ENCODE results near the gene PRUNE1. TPM values are rescaled to one million over a fixed set of nuclear protein-coding genes. Genes with fewer than 3 reads are reported as not detected.

Gene PRUNE1
- total and polyA plus RNA-seq, 4 donors: 10.5 to 16.8 (median 14.8) TPM

- peak overlapping the region; percentile 58 to 80 for H3K4me3 ChIP-seq (ENCODE audit: low read length in 2 of 2)
- no peaks in the 10 kb centered on the region for H3K9me3 ChIP-seq (ENCODE audit: control insufficient read depth, low read length)
- DNase-seq: peak in 1 of 2 donors; percentile 73
- peak; percentile 2 for ATAC-seq (ENCODE audit: low FRiP score)
- intact Hi-C loops (cut with DNase I): loop anchor here in 1 of 2 donors (5.0 kb wide), 1 partner anchor 51 kb away; the partner anchor contains the start of genes MINDY1 and PRUNE1
- 0 to 1% methylated on average over 10 of the region's 10 CpGs for WGBS, 2 donors
- peaks cover 0 to 4% of the 10 kb centered on the region in 2 donors for H3K4me1 ChIP-seq (ENCODE audit: control insufficient read depth in 1 of 2, insufficient read depth in 2 of 2, low read length in 2 of 2)
- peaks cover 2 to 7% of the 10 kb centered on the region in 2 donors for H3K36me3 ChIP-seq (ENCODE audit: control insufficient read depth in 1 of 2, insufficient read depth in 2 of 2, low read length in 1 of 2)
- no peaks in the 10 kb centered on the region for H3K27me3 ChIP-seq (ENCODE audit: control insufficient read depth in 1 of 2, insufficient read depth in 2 of 2, low read length in 1 of 2)
- H3K27ac ChIP-seq (ENCODE audit: low read depth in 1 of 2, low read length in 2 of 2): peak overlapping the region; percentile 19 to 20
Measured at GRCh38 chr1:151058692-151059091, 50.4 kb downstream of the PRUNE1 start.

- intact Hi-C loops (cut with DNase I): loop anchor here in 1 of 2 donors (5.0 kb wide), 1 partner anchor 52 kb away; the partner anchor contains the start of genes MINDY1 and PRUNE1
- Histone ChIP-seq H3K36me3 (ENCODE audit: control insufficient read depth in 1 of 2, insufficient read depth in 2 of 2, low read length in 1 of 2) (peaks cover 2 to 7% of the 10 kb centered on the region in 2 donors), H3K27me3 (ENCODE audit: control insufficient read depth in 1 of 2, insufficient read depth in 2 of 2, low read length in 1 of 2) (no peaks in the 10 kb centered on the region), H3K4me3 (ENCODE audit: low read length in 2 of 2) (peak within 1 kb of the TSS; percentile 80 to 92), H3K4me1 (ENCODE audit: control insufficient read depth in 1 of 2, insufficient read depth in 2 of 2, low read length in 2 of 2) (peaks cover 0 to 4% of the 10 kb centered on the region in 2 donors), H3K27ac (ENCODE audit: low read depth in 1 of 2, low read length in 2 of 2) (peak within 1 kb of the TSS; percentile 19 to 20), H3K9me3 (ENCODE audit: control insufficient read depth, low read length) (no peaks in the 10 kb centered on the region)
- DNase-seq: peak; percentile 92 to 96
- peak; percentile 96 for ATAC-seq (ENCODE audit: low FRiP score)
- 0 to 1% methylated on average over 47 to 58 of the region's 58 CpGs for WGBS, 2 donors
Measured at GRCh38 chr1:151059109-151060006, 51.1 kb downstream of the PRUNE1 start, which contains the start of gene CDC42SE1. Gene CDC42SE1, minus strand, starts transcription at chr1:151059622. Its CDS starts 3,892 bp downstream, at chr1:151055730.

GRCh38 chr1:151060007-151060656 lies 51.9 kb downstream of the PRUNE1 start, which contains the start of gene MLLT11:
Gene MLLT11, plus strand, starts transcription at chr1:151060397. Its CDS starts 6,828 bp downstream, at chr1:151067225.
- intact Hi-C loops (cut with DNase I): no loop called here
- WGBS, 2 donors: 0 to 1% methylated on average over 15 of the region's 15 CpGs

GRCh38 chr1:151060657-151061421 lies 52.6 kb downstream of the PRUNE1 start:
- DNase-seq (no peak), ATAC-seq (ENCODE audit: low FRiP score) (no peak)
- WGBS, 2 donors: 44 to 50% methylated on average over 4 of the region's 4 CpGs
- intact Hi-C loops (cut with DNase I): no loop called here
- H3K27ac ChIP-seq (ENCODE audit: low read depth in 1 of 2, low read length in 2 of 2): peak overlapping the region in 1 of 2 donors; percentile 5
- H3K4me1 ChIP-seq (ENCODE audit: control insufficient read depth in 1 of 2, insufficient read depth in 2 of 2, low read length in 2 of 2): peaks cover 0 to 4% of the 10 kb centered on the region in 2 donors
- H3K4me3 ChIP-seq (ENCODE audit: low read length in 2 of 2): peak overlapping the region; percentile 80 to 92
- no peaks in the 10 kb centered on the region for H3K27me3 ChIP-seq (ENCODE audit: control insufficient read depth in 1 of 2, insufficient read depth in 2 of 2, low read length in 1 of 2)
- no peaks in the 10 kb centered on the region for H3K9me3 ChIP-seq (ENCODE audit: control insufficient read depth, low read length)
- H3K36me3 ChIP-seq (ENCODE audit: control insufficient read depth in 1 of 2, insufficient read depth in 2 of 2, low read length in 1 of 2): no peaks in the 10 kb centered on the region

More at GRCh38 chr1:151060007-151060656, 51.9 kb downstream of the PRUNE1 start, which contains the start of gene MLLT11:
- peak; percentile 58 for ATAC-seq (ENCODE audit: low FRiP score)
- Histone ChIP-seq H3K9me3 (ENCODE audit: control insufficient read depth, low read length) (no peaks in the 10 kb centered on the region), H3K27me3 (ENCODE audit: control insufficient read depth in 1 of 2, insufficient read depth in 2 of 2, low read length in 1 of 2) (no peaks in the 10 kb centered on the region), H3K27ac (ENCODE audit: low read depth in 1 of 2, low read length in 2 of 2) (peak within 1 kb of the TSS; percentile 10 to 19), H3K36me3 (ENCODE audit: control insufficient read depth in 1 of 2, insufficient read depth in 2 of 2, low read length in 1 of 2) (peaks cover 2 to 6% of the 10 kb centered on the region in 2 donors), H3K4me3 (ENCODE audit: low read length in 2 of 2) (peak within 1 kb of the TSS; percentile 80 to 92), H3K4me1 (ENCODE audit: control insufficient read depth in 1 of 2, insufficient read depth in 2 of 2, low read length in 2 of 2) (peaks cover 0 to 4% of the 10 kb centered on the region in 2 donors)
- peak in 1 of 2 donors; percentile 55 for DNase-seq

GRCh38 chr1:151061704-151062103 lies 53.5 kb downstream of the PRUNE1 start:
- Histone ChIP-seq H3K4me1 (ENCODE audit: control insufficient read depth in 1 of 2, insufficient read depth in 2 of 2, low read length in 2 of 2) (no peaks in the 10 kb centered on the region), H3K27me3 (ENCODE audit: control insufficient read depth in 1 of 2, insufficient read depth in 2 of 2, low read length in 1 of 2) (no peaks in the 10 kb centered on the region), H3K36me3 (ENCODE audit: control insufficient read depth in 1 of 2, insufficient read depth in 2 of 2, low read length in 1 of 2) (no peaks in the 10 kb centered on the region), H3K9me3 (ENCODE audit: control insufficient read depth, low read length) (no peaks in the 10 kb centered on the region), H3K27ac (ENCODE audit: low read depth in 1 of 2, low read length in 2 of 2) (no peak overlapping the region), H3K4me3 (ENCODE audit: low read length in 2 of 2) (no peak overlapping the region)
- intact Hi-C loops (cut with DNase I): no loop called here
- DNase-seq: no peak
- 50 to 54% methylated on average over 2 of the region's 2 CpGs for WGBS, 2 donors
- ATAC-seq (ENCODE audit: low FRiP score): no peak

- no peak for ATAC-seq (ENCODE audit: low FRiP score)
- Histone ChIP-seq H3K36me3 (ENCODE audit: control insufficient read depth in 1 of 2, insufficient read depth in 2 of 2, low read length in 1 of 2) (no peaks in the 10 kb centered on the region), H3K4me3 (ENCODE audit: low read length in 2 of 2) (no peak overlapping the region), H3K27ac (ENCODE audit: low read depth in 1 of 2, low read length in 2 of 2) (peak overlapping the region in 1 of 2 donors; percentile 73), H3K9me3 (ENCODE audit: control insufficient read depth, low read length) (no peaks in the 10 kb centered on the region), H3K4me1 (ENCODE audit: control insufficient read depth in 1 of 2, insufficient read depth in 2 of 2, low read length in 2 of 2) (no peaks in the 10 kb centered on the region), H3K27me3 (ENCODE audit: control insufficient read depth in 1 of 2, insufficient read depth in 2 of 2, low read length in 1 of 2) (no peaks in the 10 kb centered on the region)
- DNase-seq: no peak
- intact Hi-C loops (cut with DNase I): no loop called here
- WGBS, 2 donors: 6 to 7% methylated on average over 3 of the region's 3 CpGs
Measured at GRCh38 chr1:151062741-151063371, 54.6 kb downstream of the PRUNE1 start.

- ATAC-seq (ENCODE audit: low FRiP score): no peak
- Histone ChIP-seq H3K4me3 (ENCODE audit: low read length in 2 of 2) (no peak overlapping the region), H3K36me3 (ENCODE audit: control insufficient read depth in 1 of 2, insufficient read depth in 2 of 2, low read length in 1 of 2) (no peaks in the 10 kb centered on the region), H3K27me3 (ENCODE audit: control insufficient read depth in 1 of 2, insufficient read depth in 2 of 2, low read length in 1 of 2) (no peaks in the 10 kb centered on the region), H3K9me3 (ENCODE audit: control insufficient read depth, low read length) (no peaks in the 10 kb centered on the region), H3K4me1 (ENCODE audit: control insufficient read depth in 1 of 2, insufficient read depth in 2 of 2, low read length in 2 of 2) (no peaks in the 10 kb centered on the region), H3K27ac (ENCODE audit: low read depth in 1 of 2, low read length in 2 of 2) (no peak overlapping the region)
- DNase-seq: no peak
- intact Hi-C loops (cut with DNase I): no loop called here
Measured at GRCh38 chr1:151065089-151065645, 56.9 kb downstream of the PRUNE1 start.
